RKO (cell line): ENCODE measurements around the gene SH2D3C.
"Not testable (repeated sequence)": the region's sequence is repeated elsewhere in the genome, so short reads cannot be mapped to it uniquely, and the experiment has no call there.

Experiments used
- DNase-seq: peaks from one replicate; pipeline ENCODE4 v3.0.0-alpha.2; 2016; ENCODE audit warnings: low spot score

SH2D3C gene

GRCh38 chr9:127767410-127767809 lies 11.1 kb downstream of the SH2D3C start:
- no peak for DNase-seq

GRCh38 chr9:127765418-127765817 lies 13.0 kb downstream of the SH2D3C start:
- no peak for DNase-seq

- peak; percentile 51 for DNase-seq
Observed at GRCh38 chr9:127763918-127764384, 14.5 kb downstream of the SH2D3C start.

- DNase-seq = no peak
Observed at GRCh38 chr9:127762111-127762676, 16.3 kb downstream of the SH2D3C start.

GRCh38 chr9:127761491-127761956 lies 16.9 kb downstream of the SH2D3C start:
- DNase-seq = no peak

GRCh38 chr9:127761061-127761460 lies 17.4 kb downstream of the SH2D3C start:
- no peak for DNase-seq

GRCh38 chr9:127758843-127759242 lies 19.6 kb downstream of the SH2D3C start:
- DNase-seq = no peak

- DNase-seq = not testable (repeated sequence)
Observed at GRCh38 chr9:127756776-127757175, 21.7 kb downstream of the SH2D3C start.

GRCh38 chr9:127756233-127756632 lies 22.2 kb downstream of the SH2D3C start:
- no peak for DNase-seq

GRCh38 chr9:127755061-127756060 lies 23.1 kb downstream of the SH2D3C start:
- no peak for DNase-seq

GRCh38 chr9:127754099-127755060 lies 24.1 kb downstream of the SH2D3C start:
- DNase-seq = no peak

- no peak for DNase-seq
Observed at GRCh38 chr9:127753622-127754021, 24.8 kb downstream of the SH2D3C start.

- no peak for DNase-seq
Observed at GRCh38 chr9:127753148-127753547, 25.3 kb downstream of the SH2D3C start.

- DNase-seq = peak; percentile 55
Observed at GRCh38 chr9:127751269-127752054, 27.0 kb downstream of the SH2D3C start.

- DNase-seq = no peak
Observed at GRCh38 chr9:127749090-127749787, 29.2 kb downstream of the SH2D3C start.

- no peak for DNase-seq
Observed at GRCh38 chr9:127746959-127747569, 31.4 kb downstream of the SH2D3C start.

- DNase-seq = no peak
Observed at GRCh38 chr9:127744398-127745110, 33.9 kb downstream of the SH2D3C start.

GRCh38 chr9:127742435-127743088 lies 35.9 kb downstream of the SH2D3C start:
- no peak for DNase-seq
